Suprapubic skin (tissue), 4 donors: ENCODE results near the gene FNDC3A. TPM values are rescaled to one million over a fixed set of nuclear protein-coding genes. Genes with fewer than 3 reads are reported as not detected.

Experiments used
- DNase-seq, 2 donors: peaks; one replicate each; pipeline ENCODE4 v3.0.0-alpha.2; 2019; ENCODE audit warnings: low spot score in 2 of 2
- H3K27ac ChIP-seq: fragments of 200-600 bp; sonication (generic); one replicate; pipeline ENCODE4 v1.5.1; 2019
- H3K27me3 ChIP-seq: fragments of 200-600 bp; sonication (generic); one replicate; pipeline ENCODE4 v1.5.1; 2019
- H3K36me3 ChIP-seq: fragments of 200-600 bp; sonication (generic); one replicate; pipeline ENCODE4 v1.5.1; 2019
- H3K4me1 ChIP-seq: fragments of 200-600 bp; sonication (generic); one replicate; pipeline ENCODE4 v1.5.1; 2019
- H3K4me3 ChIP-seq: fragments of 200-600 bp; sonication (generic); one replicate; pipeline ENCODE4 v1.5.1; 2019; ENCODE audit warnings: mild to moderate bottlenecking
- H3K9me3 ChIP-seq: fragments of 200-600 bp; sonication (generic); one replicate; pipeline ENCODE4 v1.5.1; 2019
- CTCF ChIP-seq, 2 donors: fragments of 200-600 bp in 1 of 2; fragments of 450-650 bp in 1 of 2; sonication (generic) in 1 of 2; IDR thresholded peaks; one replicate each; pipeline ENCODE4 v1.5.1; 2016 to 2019; ENCODE audit warnings: antibody characterized with exemption in 2 of 2, mild to moderate bottlenecking in 1 of 2, moderate library complexity in 1 of 2
- EP300 ChIP-seq: sonication (generic); formaldehyde crosslinking; IDR thresholded peaks from one replicate; pipeline ENCODE4 v1.6.1; 2017; ENCODE audit warnings: antibody characterized with exemption
- POLR2A ChIP-seq, 2 donors: fragments of 450-650 bp; IDR thresholded peaks; one replicate each; pipeline ENCODE4 v1.6.1; 2017; ENCODE audit warnings: antibody characterized with exemption in 2 of 2, mild to moderate bottlenecking in 2 of 2, moderate library complexity in 2 of 2
- POLR2AphosphoS5 ChIP-seq, 3 donors: sonication (generic); formaldehyde crosslinking; IDR thresholded peaks; one replicate each; pipeline ENCODE4 v1.6.1; 2017; ENCODE audit warnings: antibody characterized with exemption in 3 of 3
- WGBS: methylation state at CpG from one replicate; pipeline ENCODE4 v1.1.5; 2018; 5-methylcytosine and 5-hydroxymethylcytosine counted together
- total RNA-seq, 4 donors: library from RNA; depleted of rRNA; stranded (reverse); fragments of >200 nt; gene quantifications; one replicate each; pipeline ENCODE4 v1.1.0, GENCODE V29; 2016

FNDC3A gene
- total RNA-seq, 4 donors from 2014 or later = 19.9 to 30.7 (median 24.9) TPM

- Histone ChIP-seq H3K36me3 (no peaks in the 10 kb centered on the region), H3K4me3 (no peak overlapping the region), H3K4me1 (no peaks in the 10 kb centered on the region), H3K9me3 (no peaks in the 10 kb centered on the region), H3K27ac (no peak overlapping the region), H3K27me3 (peaks cover 6% of the 10 kb centered on the region)
- DNase-seq = no peak
- TF ChIP-seq EP300 = no peak
- TF ChIP-seq POLR2A (IDR thresholded peaks at IDR 0.05) = no peak
- no peak for TF ChIP-seq CTCF (IDR thresholded peaks at IDR 0.05)
- TF ChIP-seq POLR2AphosphoS5 (IDR thresholded peaks at IDR 0.05) = no peak
- 43% methylated on average over 2 of the region's 2 CpGs for WGBS
These were observed 33.6 kb upstream of the FNDC3A start for GRCh38 chr13:48942131-48942530.

- H3K27me3 ChIP-seq = peaks cover 11% of the 10 kb centered on the region
- no peak overlapping the region for H3K27ac ChIP-seq
- no peak for DNase-seq
- H3K9me3 ChIP-seq = no peaks in the 10 kb centered on the region
- TF ChIP-seq POLR2AphosphoS5 (IDR thresholded peaks at IDR 0.05) = no peak
- no peak for TF ChIP-seq EP300
- no peak for TF ChIP-seq CTCF (IDR thresholded peaks at IDR 0.05)
- TF ChIP-seq POLR2A (IDR thresholded peaks at IDR 0.05) = no peak
- no peak overlapping the region for H3K4me3 ChIP-seq
- H3K4me1 ChIP-seq = no peaks in the 10 kb centered on the region
- no peaks in the 10 kb centered on the region for H3K36me3 ChIP-seq
- WGBS = 90% methylated on average over 3 of the region's 3 CpGs
These were observed 31.5 kb upstream of the FNDC3A start for GRCh38 chr13:48944221-48944620.

GRCh38 chr13:48945626-48946025 is 30.1 kb upstream of the FNDC3A start:
- Histone ChIP-seq H3K36me3 (no peaks in the 10 kb centered on the region), H3K27ac (no peak overlapping the region), H3K9me3 (no peaks in the 10 kb centered on the region), H3K27me3 (peaks cover 11% of the 10 kb centered on the region), H3K4me3 (no peak overlapping the region), H3K4me1 (no peaks in the 10 kb centered on the region)
- WGBS = 69% methylated on average over 1 of the region's 1 CpG
- no peak for TF ChIP-seq POLR2AphosphoS5 (IDR thresholded peaks at IDR 0.05)
- no peak for TF ChIP-seq POLR2A (IDR thresholded peaks at IDR 0.05)
- no peak for TF ChIP-seq CTCF (IDR thresholded peaks at IDR 0.05)
- no peak for TF ChIP-seq EP300
- no peak for DNase-seq

- Histone ChIP-seq H3K27ac (no peak overlapping the region), H3K27me3 (peaks cover 11% of the 10 kb centered on the region), H3K4me3 (no peak overlapping the region), H3K4me1 (no peaks in the 10 kb centered on the region), H3K36me3 (no peaks in the 10 kb centered on the region), H3K9me3 (no peaks in the 10 kb centered on the region)
- WGBS = 66% methylated on average over 2 of the region's 2 CpGs
- TF ChIP-seq POLR2AphosphoS5 (IDR thresholded peaks at IDR 0.05) (no peak), EP300 (no peak)
- DNase-seq = no peak
These were observed 29.5 kb upstream of the FNDC3A start for GRCh38 chr13:48946163-48946562.

- WGBS = 62% methylated on average over 4 of the region's 4 CpGs
- H3K27ac ChIP-seq = no peak overlapping the region
- no peak for DNase-seq
- H3K27me3 ChIP-seq = peaks cover 6% of the 10 kb centered on the region
- no peak overlapping the region for H3K4me3 ChIP-seq
- TF ChIP-seq POLR2AphosphoS5 (IDR thresholded peaks at IDR 0.05) (no peak), EP300 (no peak), CTCF (IDR thresholded peaks at IDR 0.05) (no peak), POLR2A (IDR thresholded peaks at IDR 0.05) (no peak)
- no peaks in the 10 kb centered on the region for H3K36me3 ChIP-seq
- no peaks in the 10 kb centered on the region for H3K9me3 ChIP-seq
- H3K4me1 ChIP-seq = no peaks in the 10 kb centered on the region
These were observed 25.9 kb upstream of the FNDC3A start for GRCh38 chr13:48949566-48950500.
